K562 (cell line): Measurements from ENCODE around the gene JSRP1. TPM values are rescaled to one million over a fixed set of nuclear protein-coding genes. Genes with fewer than 3 reads are reported as not detected.
A peak's percentile ranks its signal among the peaks of the same experiment; 100 is the strongest.

ENCODE experiments used
- ATAC-seq: fragments of 200-7000 bp; cut with Tn5 transposase; 3 replicates; pipeline ENCODE4 v1.9.1; 2020; ENCODE audit warnings: moderate library complexity
- BruUV-seq: library from RNA; stranded (reverse); fragments of 400-500 nt; replicated peaks from 2 replicates; lab custom pipeline; 2021; lab: Mats Ljungman, UMichigan
- CTCF ChIA-PET: fragments of 300-600 bp; formaldehyde crosslinking; extraction: SDS; loops from one replicate; lab custom pipeline; 2021; ENCODE audit warnings: low intra/inter-chr PET ratio; lab: Yijun Ruan, JAX
- POLR2A ChIA-PET: fragments of 300-600, 350-650 bp; sonication (Branson Sonifier 250); formaldehyde crosslinking; extraction: SDS; loops from one replicate; lab custom pipeline; 2021; ENCODE audit warnings: antibody characterized with exemption, inconsistent platforms; lab: Yijun Ruan, JAX
- DNase-seq, 4 experiments: peaks; one replicate each; pipeline versions ENCODE4 v3.0.0 to v3.0.0-alpha.2; 2011 to 2018; ENCODE audit warnings: low spot score in 3 of 4, mixed read lengths in 3 of 4; ENCODE audit errors: extremely low read depth in 1 of 4
- FAIRE-seq: peaks from 2 replicates; lab custom pipeline; 2011; peaks lifted over from hg19 to GRCh38; lab: Jason Lieb, UNC
- H2AFZ ChIP-seq: 2 replicates; pipeline ENCODE4 v1.6.0; 2011; ENCODE audit warnings: low read depth, low read length, control low read depth, inconsistent platforms
- H3K27ac ChIP-seq: fragments of 200-600 bp; 3 replicates; pipeline ENCODE4 v1.8.0; 2011; ENCODE audit warnings: low read depth, mild to moderate bottlenecking, control low read depth, inconsistent platforms, low read length, moderate library complexity, mixed read lengths; ENCODE audit errors: extremely low read depth
- H3K27me3 ChIP-seq, 2 experiments: fragments of 300-600 bp in 1 of 2; 2 replicates in 1 of 2; 3 replicates in 1 of 2; pipeline versions ENCODE4 v1.6.0 to v1.8.0; 2011; ENCODE audit warnings: inconsistent platforms in 2 of 2, low read length in 2 of 2, mild to moderate bottlenecking in 1 of 2, mixed read lengths in 1 of 2, moderate library complexity in 1 of 2; ENCODE audit not compliant: control insufficient read depth in 2 of 2, insufficient read depth in 2 of 2
- H3K36me3 ChIP-seq: fragments of 300-600 bp; 3 replicates; pipeline ENCODE4 v1.8.0; 2011; ENCODE audit warnings: mild to moderate bottlenecking, low read length, inconsistent platforms; ENCODE audit not compliant: control insufficient read depth, insufficient read depth
- H3K4me1 ChIP-seq, 2 experiments: fragments of 200-600 bp in 1 of 2; replicated peaks in 1 of 2; 2 replicates in 1 of 2; 3 replicates in 1 of 2; pipeline versions ENCODE4 v1.5.1 to v1.8.0; 2011; ENCODE audit warnings: inconsistent platforms in 2 of 2, low read length in 2 of 2, mild to moderate bottlenecking in 1 of 2, mixed read lengths in 1 of 2, moderate library complexity in 1 of 2; ENCODE audit not compliant: control insufficient read depth in 2 of 2, insufficient read depth in 2 of 2
- H3K4me2 ChIP-seq: 2 replicates; pipeline ENCODE4 v1.6.1; 2011; ENCODE audit warnings: low read length, control low read depth, inconsistent platforms, mixed read lengths; ENCODE audit not compliant: insufficient read depth
- H3K4me3 ChIP-seq: fragments of 200-600 bp; sonication (generic), shearing (Covaris generic); 2 replicates; pipeline ENCODE4 v1.5.1; 2016; ENCODE audit warnings: control low read depth, inconsistent platforms
- H3K79me2 ChIP-seq: fragments of 200-600 bp; 3 replicates; pipeline ENCODE4 v1.8.0; 2011; ENCODE audit warnings: low read length, inconsistent platforms; ENCODE audit not compliant: control insufficient read depth, insufficient read depth
- H3K9ac ChIP-seq, 2 experiments: 2 replicates each; pipeline versions ENCODE4 v1.6.0 to v1.6.1; 2011; ENCODE audit warnings: low read depth in 2 of 2, low read length in 2 of 2, control low read depth in 1 of 2, inconsistent platforms in 1 of 2, mild to moderate bottlenecking in 1 of 2, mixed read lengths in 1 of 2; ENCODE audit not compliant: insufficient read depth in 1 of 2
- H3K9me1 ChIP-seq: one replicate; pipeline ENCODE4 v1.6.0; 2011; ENCODE audit warnings: inconsistent platforms, mild to moderate bottlenecking, low read length, moderate library complexity; ENCODE audit not compliant: control insufficient read depth, insufficient read depth
- H3K9me3 ChIP-seq: replicated peaks from 2 replicates; pipeline ENCODE4 v1.5.1; 2011; ENCODE audit warnings: low read depth, low read length, inconsistent platforms; ENCODE audit not compliant: control insufficient read depth, insufficient read depth
- H4K20me1 ChIP-seq: replicated peaks from 2 replicates; pipeline ENCODE4 v1.6.1; 2011; ENCODE audit warnings: low read length, inconsistent platforms, mixed read lengths; ENCODE audit not compliant: control insufficient read depth, insufficient read depth
- ARID3B ChIP-seq: fragments of 250-450 bp; sonication (Bioruptor Pico); IDR thresholded peaks from 2 replicates; pipeline ENCODE4 v1.4.0; 2020; ENCODE audit warnings: borderline replicate concordance
- C11orf30 ChIP-seq: fragments of 450-650 bp; IDR thresholded peaks from 2 replicates; pipeline ENCODE4 v1.6.1; 2016; ENCODE audit warnings: low read depth, mild to moderate bottlenecking
- FOXO4 ChIP-seq: fragments of 450-650 bp; formaldehyde crosslinking; IDR thresholded peaks from 2 replicates; pipeline ENCODE4 v1.4.0; 2020; ENCODE audit warnings: mild to moderate bottlenecking, moderate library complexity
- PPARD ChIP-seq: fragments of 250-450 bp; sonication (Bioruptor Pico); IDR thresholded peaks from 2 replicates; pipeline ENCODE4 v1.8.0; 2022; ENCODE audit warnings: inconsistent platforms, mild to moderate bottlenecking, moderate library complexity
- USF2 ChIP-seq: sonication (generic); formaldehyde crosslinking; IDR thresholded peaks from 2 replicates; pipeline ENCODE4 v1.5.0; 2020; ENCODE audit warnings: missing genetic modification reagents
- ZBTB34 ChIP-seq: fragments of 250-450 bp; sonication (Bioruptor Pico); IDR thresholded peaks from 2 replicates; pipeline ENCODE4 v1.8.0; 2021; ENCODE audit warnings: mild to moderate bottlenecking, moderate library complexity
- ZMIZ1 ChIP-seq, 2 experiments: fragments of 150-350 bp in 1 of 2; IDR thresholded peaks; 2 replicates each; pipeline ENCODE4 v1.6.1; 2012 to 2016; ENCODE audit warnings: low read depth in 2 of 2, low read length in 2 of 2, mild to moderate bottlenecking in 1 of 2, moderate library complexity in 1 of 2
- ZNF316 ChIP-seq: fragments of 450-650 bp; IDR thresholded peaks from 2 replicates; pipeline ENCODE4 v1.6.1; 2016
- ZNF655 ChIP-seq: fragments of 250-450 bp; sonication (Bioruptor Pico); IDR thresholded peaks from 2 replicates; pipeline ENCODE4 v1.5.0; 2021
- WGBS: fragments of 100-300 bp; shearing (Covaris generic); methylation state at CpG from one replicate; pipeline ENCODE4 v1.1.6; 2016; ENCODE audit warnings: low coverage, mixed read lengths; ENCODE audit not compliant: insufficient coverage; ENCODE audit errors: missing lambda C conversion rate; 5-methylcytosine and 5-hydroxymethylcytosine counted together
- in situ Hi-C: fragments of 300-500 bp; cut with MboI; formaldehyde crosslinking; loops from 4 replicates; pipeline ENCODE4 v1.15.0; 2018; ENCODE audit warnings: inconsistent platforms, mixed read lengths
- intact Hi-C: fragments of 100-400 bp; cut with micrococcal nuclease; formaldehyde crosslinking; loops from 2 replicates; pipeline ENCODE4 v1.14.2; 2022
- polyA plus RNA-seq, 8 experiments: library from polyadenylated mRNA; depleted of rRNA in 4 of 8; stranded (reverse) in 5 of 8; unstranded in 3 of 8; fragments of >200 nt; fragmentation: Nextera tagmentation in 2 of 8; fragmentation: Illumina TruSeq in 1 of 8; extraction: Ambion mirVana in 2 of 8; extraction: Trizol in 1 of 8; gene quantifications; 2 replicates each; pipeline versions ENCODE4 v1.2.1 to v1.2.3, GENCODE V29; 2011 to 2014; ENCODE audit warnings: inconsistent platforms in 1 of 8, missing spikeins in 1 of 8
- total RNA-seq, 7 experiments: library from RNA; depleted of rRNA in 6 of 7; stranded (reverse); fragments of >200 nt in 6 of 7; fragmentation: Illumina TruSeq in 2 of 7; extraction: Trizol in 2 of 7; gene quantifications; 2 replicates each; pipeline versions ENCODE4 v1.2.1 to v1.2.3, GENCODE V29; 2011 to 2021; ENCODE audit warnings: low replicate concordance in 1 of 7

JSRP1 gene
- total and polyA plus RNA-seq, 9 of the 15 experiments (the other 6 are each of a cell fraction or from before 2014, with no cell fraction given), result 0.08 to 1.2 (median 0.51) TPM; not detected in 4

- ChIA-PET POLR2A (interaction anchor here (0.6 to 1.2 kb wide), 5 partner anchors 13 to 165 kb away, joined by 3 to 4 read pairs (median 3); partner anchors contain the start of gene PLEKHJ1), CTCF (no interaction called here)
- Histone ChIP-seq H2AFZ (no peak overlapping the region), H3K27me3 (no peaks in the 10 kb centered on the region), H3K4me1 (peaks cover 0 to 33% of the 10 kb centered on the region in 2 experiments; a peak in 3 of 5 replicates), H3K9ac (peak overlapping the region in 1 of 2 experiments; percentile 45; a peak in 1 of 4 replicates), H3K4me3 (no peak overlapping the region), H3K9me1 (no peaks in the 10 kb centered on the region), H3K9me3 (no peaks in the 10 kb centered on the region), H3K4me2 (no peak overlapping the region), H4K20me1 (0 out of 2 replicates have a peak, but pooled peaks cover 5% of the 10 kb centered on the region), H3K36me3 (peaks cover 95% of the 10 kb centered on the region; the same call in 2 of the 3 replicates), H3K27ac (no peak overlapping the region), H3K79me2 (no peaks in the 10 kb centered on the region)
- DNase-seq (no peak), FAIRE-seq (no peak), ATAC-seq (no peak)
- no TSS peak for BruUV-seq
- in situ Hi-C loops (no loop called here), intact Hi-C loops (no loop called here)
- WGBS, result 96% methylated on average over 33 of the region's 43 CpGs
- no peak for TF ChIP-seq USF2 (CRISPR knock-in tag)
- TF ChIP-seq ZMIZ1 (IDR thresholded peaks at IDR 0.05; ENCODE audit: low read depth in 2 of 2, low read length in 2 of 2), result no peak
- no peak for TF ChIP-seq ZNF655 (CRISPR knock-in tag)
- peak; percentile 19; the same call in 1 of the 2 replicates for TF ChIP-seq C11orf30
- TF ChIP-seq PPARD, result no peak
- TF ChIP-seq ZBTB34, result no peak
- no peak for TF ChIP-seq ARID3B (CRISPR knock-in tag)
- TF ChIP-seq FOXO4, result no peak
- TF ChIP-seq ZNF316, result 0 out of 2 replicates have a peak, but pooled peaks have one; percentile 24
These were observed 39.6 kb downstream of the JSRP1 start for GRCh38 chr19:2216361-2217225.
